ENCODE results near the gene DDC.

DNA sequence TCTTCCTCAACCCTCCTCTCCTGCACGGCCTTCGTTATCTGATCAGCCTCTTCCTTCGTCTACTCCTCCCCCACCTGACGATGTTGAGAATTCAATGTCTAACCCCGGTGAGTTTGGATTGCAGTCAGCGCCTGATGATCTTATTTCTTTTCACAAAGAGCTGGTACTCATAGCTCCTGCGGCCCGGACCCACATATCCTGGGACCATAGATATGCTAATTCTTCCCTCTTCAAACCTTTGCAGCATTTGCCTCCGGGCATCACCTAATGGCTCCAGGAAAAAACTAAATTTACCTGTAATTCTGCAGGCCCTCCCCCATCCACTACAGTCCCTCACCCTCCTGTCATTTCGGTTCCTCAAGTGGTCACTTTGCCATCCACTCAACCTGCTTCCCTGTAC, 12.4 kb upstream of the DDC start:
- TF ChIP-seq, protein P1, sequence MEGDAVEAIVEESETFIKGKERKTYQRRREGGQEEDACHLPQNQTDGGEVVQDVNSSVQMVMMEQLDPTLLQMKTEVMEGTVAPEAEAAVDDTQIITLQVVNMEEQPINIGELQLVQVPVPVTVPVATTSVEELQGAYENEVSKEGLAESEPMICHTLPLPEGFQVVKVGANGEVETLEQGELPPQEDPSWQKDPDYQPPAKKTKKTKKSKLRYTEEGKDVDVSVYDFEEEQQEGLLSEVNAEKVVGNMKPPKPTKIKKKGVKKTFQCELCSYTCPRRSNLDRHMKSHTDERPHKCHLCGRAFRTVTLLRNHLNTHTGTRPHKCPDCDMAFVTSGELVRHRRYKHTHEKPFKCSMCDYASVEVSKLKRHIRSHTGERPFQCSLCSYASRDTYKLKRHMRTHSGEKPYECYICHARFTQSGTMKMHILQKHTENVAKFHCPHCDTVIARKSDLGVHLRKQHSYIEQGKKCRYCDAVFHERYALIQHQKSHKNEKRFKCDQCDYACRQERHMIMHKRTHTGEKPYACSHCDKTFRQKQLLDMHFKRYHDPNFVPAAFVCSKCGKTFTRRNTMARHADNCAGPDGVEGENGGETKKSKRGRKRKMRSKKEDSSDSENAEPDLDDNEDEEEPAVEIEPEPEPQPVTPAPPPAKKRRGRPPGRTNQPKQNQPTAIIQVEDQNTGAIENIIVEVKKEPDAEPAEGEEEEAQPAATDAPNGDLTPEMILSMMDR (IDR thresholded peaks at IDR 0.05), result no peak
- TF ChIP-seq, protein P2, sequence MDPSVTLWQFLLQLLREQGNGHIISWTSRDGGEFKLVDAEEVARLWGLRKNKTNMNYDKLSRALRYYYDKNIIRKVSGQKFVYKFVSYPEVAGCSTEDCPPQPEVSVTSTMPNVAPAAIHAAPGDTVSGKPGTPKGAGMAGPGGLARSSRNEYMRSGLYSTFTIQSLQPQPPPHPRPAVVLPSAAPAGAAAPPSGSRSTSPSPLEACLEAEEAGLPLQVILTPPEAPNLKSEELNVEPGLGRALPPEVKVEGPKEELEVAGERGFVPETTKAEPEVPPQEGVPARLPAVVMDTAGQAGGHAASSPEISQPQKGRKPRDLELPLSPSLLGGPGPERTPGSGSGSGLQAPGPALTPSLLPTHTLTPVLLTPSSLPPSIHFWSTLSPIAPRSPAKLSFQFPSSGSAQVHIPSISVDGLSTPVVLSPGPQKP (IDR thresholded peaks at IDR 0.05; ENCODE audit: low read depth, low read length), result no peak
- TF ChIP-seq CHD2 (IDR thresholded peaks at IDR 0.05; ENCODE audit: low read length, partially characterized antibody) (no peak), POLR2A (IDR thresholded peaks at IDR 0.05; ENCODE audit: low read length) (no peak), SREBF2 (IDR thresholded peaks at IDR 0.05) (no peak), JUN (IDR thresholded peaks at IDR 0.05) (no peak), RAD21 (conservative IDR thresholded peaks at IDR 0.05 in 1 of 2, IDR thresholded peaks at IDR 0.05 in 1 of 2) (no peak), FOSL2 (IDR thresholded peaks at IDR 0.05) (no peak), FOSL2 (CRISPR knock-in tag; IDR thresholded peaks at IDR 0.05) (no peak), SMC3 (IDR thresholded peaks at IDR 0.05) (no peak), EP300 (IDR thresholded peaks at IDR 0.05) (no peak), KDM5A (IDR thresholded peaks at IDR 0.05) (no peak)
- TF ChIP-seq, protein P3, sequence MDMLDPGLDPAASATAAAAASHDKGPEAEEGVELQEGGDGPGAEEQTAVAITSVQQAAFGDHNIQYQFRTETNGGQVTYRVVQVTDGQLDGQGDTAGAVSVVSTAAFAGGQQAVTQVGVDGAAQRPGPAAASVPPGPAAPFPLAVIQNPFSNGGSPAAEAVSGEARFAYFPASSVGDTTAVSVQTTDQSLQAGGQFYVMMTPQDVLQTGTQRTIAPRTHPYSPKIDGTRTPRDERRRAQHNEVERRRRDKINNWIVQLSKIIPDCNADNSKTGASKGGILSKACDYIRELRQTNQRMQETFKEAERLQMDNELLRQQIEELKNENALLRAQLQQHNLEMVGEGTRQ (IDR thresholded peaks at IDR 0.05), result no peak
- TF ChIP-seq, protein P4, sequence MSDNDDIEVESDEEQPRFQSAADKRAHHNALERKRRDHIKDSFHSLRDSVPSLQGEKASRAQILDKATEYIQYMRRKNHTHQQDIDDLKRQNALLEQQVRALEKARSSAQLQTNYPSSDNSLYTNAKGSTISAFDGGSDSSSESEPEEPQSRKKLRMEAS (IDR thresholded peaks at IDR 0.05), result no peak
